Measurements from ENCODE around the gene C1QTNF6. TPM values are rescaled to one million over a fixed set of nuclear protein-coding genes. Genes with fewer than 3 reads are reported as not detected.

C1QTNF6 gene
- total and polyA plus RNA-seq, 10 of the 15 experiments (the other 5 are each of a cell fraction or from before 2014, with no cell fraction given), result 0.16 to 4.1 (median 1.3) TPM

GRCh38 chr22:37180531-37181231 is 7.4 kb downstream of the C1QTNF6 start:
- in situ Hi-C loops (cut with MboI), result no loop called here
- Histone ChIP-seq H3K9ac (ENCODE audit: control insufficient read depth, insufficient read depth, low read length) (no peak overlapping the region), H3K27me3 (replicated peaks in 1 of 2; ENCODE audit: control insufficient read depth in 2 of 2, insufficient read depth in 2 of 2, low read length in 1 of 2) (no peaks in the 10 kb centered on the region; a peak in 2 of 4 replicates), H4K20me1 (ENCODE audit: control insufficient read depth, insufficient read depth) (no peaks in the 10 kb centered on the region), H3K4me2 (ENCODE audit: control insufficient read depth, insufficient read depth) (no peak overlapping the region), H3K27ac (ENCODE audit: control insufficient read depth, insufficient read depth) (no peak overlapping the region), H2AFZ (ENCODE audit: control insufficient read depth, low read depth, low read length) (no peak overlapping the region), H3K9me3 (replicated peaks; ENCODE audit: control insufficient read depth, insufficient read depth, low read length) (no peaks in the 10 kb centered on the region), H3K79me2 (ENCODE audit: control insufficient read depth, insufficient read depth, low read length) (no peaks in the 10 kb centered on the region), H3K36me3 (ENCODE audit: control insufficient read depth in 2 of 2, insufficient read depth in 2 of 2, low read length in 1 of 2) (no peaks in the 10 kb centered on the region), H3K4me1 (ENCODE audit: control insufficient read depth, insufficient read depth, low read length) (peaks cover 4% of the 10 kb centered on the region; the same call in 1 of the 2 replicates), H3K4me3 (no peak overlapping the region)
- DNase-seq (ENCODE audit: low read depth, low spot score) (no peak), FAIRE-seq (no peak), ATAC-seq (no peak)
- intact Hi-C loops (cut with micrococcal nuclease; ENCODE audit: unreplicated experiment), result no loop called here
- 52% methylated on average over 14 of the region's 15 CpGs for WGBS (ENCODE audit: insufficient coverage, insufficient replicate concordance, low lambda C conversion rate, missing lambda C conversion rate)
- no peak for TF ChIP-seq ZNF687 (IDR thresholded peaks at IDR 0.05)
- ChIA-PET CTCF (interaction anchor here (1.0 kb wide), 1 partner anchor 13 kb away, joined by 3 read pairs; no protein-coding TSS in a partner anchor), SMC1A (ENCODE audit: uncharacterized antibody, unreplicated experiment) (interaction anchor here (0.7 to 1.3 kb wide), 2 partner anchors 13 to 17 kb away, joined by 3 read pairs; no protein-coding TSS in a partner anchor), POLR2A (no interaction called here), RAD21 (ENCODE audit: unreplicated experiment) (no interaction called here)
- no TSS peak for BruUV-seq (replicated peaks)

Data from GM12878 (cell line).